GM23248 (cell line): ENCODE data around the gene TUBB1. TPM values are rescaled to one million over a fixed set of nuclear protein-coding genes. Genes with fewer than 3 reads are reported as not detected.
"Not testable (repeated sequence)": the region's sequence is repeated elsewhere in the genome, so short reads cannot be mapped to it uniquely, and the experiment has no call there.

Experiments used
- DNase-seq: peaks from one replicate; pipeline ENCODE4 v3.0.0-alpha.2; 2015
- H2AFZ ChIP-seq: fragments of 200-600 bp; sonication (generic); 2 replicates; pipeline ENCODE4 v1.6.1; 2016; ENCODE audit warnings: antibody characterized with exemption
- H3F3A ChIP-seq: fragments of 200-600 bp; sonication (generic); 2 replicates; pipeline ENCODE4 v1.6.1; 2016; ENCODE audit warnings: mild to moderate bottlenecking, antibody characterized with exemption, mixed run types; ENCODE audit not compliant: insufficient read depth
- H3K27ac ChIP-seq: fragments of 200-600 bp; sonication (generic); 2 replicates; pipeline ENCODE4 v1.5.1; 2016; ENCODE audit warnings: mild to moderate bottlenecking
- H3K27me3 ChIP-seq: fragments of 200-600 bp; sonication (generic); replicated peaks from 2 replicates; pipeline ENCODE4 v1.6.1; 2016; ENCODE audit warnings: mild to moderate bottlenecking; ENCODE audit not compliant: insufficient read depth
- H3K36me3 ChIP-seq: fragments of 200-600 bp; sonication (generic); 2 replicates; pipeline ENCODE4 v1.6.1; 2016; ENCODE audit warnings: low read depth, mild to moderate bottlenecking
- H3K4me1 ChIP-seq: fragments of 200-600 bp; sonication (generic); 2 replicates; pipeline ENCODE4 v1.6.1; 2016; ENCODE audit warnings: mild to moderate bottlenecking; ENCODE audit not compliant: insufficient read depth
- H3K4me2 ChIP-seq: fragments of 200-600 bp; sonication (generic); one replicate; pipeline ENCODE4 v1.6.1; 2016; ENCODE audit warnings: mild to moderate bottlenecking; ENCODE audit not compliant: unreplicated experiment
- H3K4me3 ChIP-seq: fragments of 200-600 bp; sonication (generic); 2 replicates; pipeline ENCODE4 v1.5.1; 2016; ENCODE audit warnings: mild to moderate bottlenecking
- H3K79me2 ChIP-seq: fragments of 200-600 bp; sonication (generic); 2 replicates; pipeline ENCODE4 v1.6.1; 2016; ENCODE audit warnings: mild to moderate bottlenecking; ENCODE audit not compliant: insufficient read depth
- H3K9ac ChIP-seq: fragments of 200-600 bp; sonication (generic); 2 replicates; pipeline ENCODE4 v1.6.1; 2016; ENCODE audit warnings: mild to moderate bottlenecking
- H3K9me2 ChIP-seq: fragments of 200-600 bp; sonication (generic); 2 replicates; pipeline ENCODE4 v1.6.1; 2016; ENCODE audit warnings: mixed run types, mild to moderate bottlenecking, moderate library complexity; ENCODE audit not compliant: insufficient read depth
- H3K9me3 ChIP-seq: fragments of 200-600 bp; sonication (generic); one replicate; pipeline ENCODE4 v1.6.1; 2017; ENCODE audit warnings: low read depth
- H4K20me1 ChIP-seq: fragments of 200-600 bp; sonication (generic); 2 replicates; pipeline ENCODE4 v1.6.0; 2016; ENCODE audit not compliant: insufficient read depth
- EZH2 ChIP-seq: fragments of 200-600 bp; sonication (generic); IDR thresholded peaks from 2 replicates; pipeline ENCODE4 v1.6.1; 2018; ENCODE audit warnings: antibody characterized with exemption, mild to moderate bottlenecking; ENCODE audit not compliant: insufficient read depth, poor library complexity, severe bottlenecking
- EZH2phosphoT487 ChIP-seq: fragments of 200-600 bp; sonication (generic); IDR thresholded peaks from 2 replicates; pipeline ENCODE4 v1.6.1; 2018; ENCODE audit warnings: antibody characterized with exemption, moderate library complexity, mild to moderate bottlenecking, low read depth; ENCODE audit not compliant: insufficient read depth
- WGBS, 2 experiments: methylation state at CpG; one replicate each; pipeline ENCODE4 v1.1.6; 2015 to 2017; ENCODE audit warnings: low lambda C conversion rate in 2 of 2, low coverage in 1 of 2; ENCODE audit errors: missing lambda C conversion rate in 2 of 2; 5-methylcytosine and 5-hydroxymethylcytosine counted together
- in situ Hi-C: fragments of 300-500 bp; cut with MboI; formaldehyde crosslinking; loops from 2 replicates; pipeline ENCODE4 v1.15.0; 2020
- polyA plus RNA-seq: library from polyadenylated mRNA; unstranded; fragments of >200 nt; fragmentation: Nextera tagmentation; extraction: Ambion mirVana; gene quantifications from 2 replicates; pipeline ENCODE4 v1.2.1, GENCODE V29; 2016
- total RNA-seq: library from RNA; depleted of rRNA; stranded (reverse); fragments of >200 nt; shearing (Covaris generic); gene quantifications from 2 replicates; pipeline ENCODE4 v1.2.3, GENCODE V29; 2014

Gene TUBB1
- total and polyA plus RNA-seq, 2 experiments from 2014 or later, result 0.09 TPM; not detected in 1

- in situ Hi-C loops, result no loop called here
- H3K36me3 ChIP-seq, result peaks cover 39% of the 10 kb centered on the region
- DNase-seq, result peak; percentile 64
Measured at GRCh38 chr20:59039233-59039632, 20.0 kb downstream of the TUBB1 start.

DNA sequence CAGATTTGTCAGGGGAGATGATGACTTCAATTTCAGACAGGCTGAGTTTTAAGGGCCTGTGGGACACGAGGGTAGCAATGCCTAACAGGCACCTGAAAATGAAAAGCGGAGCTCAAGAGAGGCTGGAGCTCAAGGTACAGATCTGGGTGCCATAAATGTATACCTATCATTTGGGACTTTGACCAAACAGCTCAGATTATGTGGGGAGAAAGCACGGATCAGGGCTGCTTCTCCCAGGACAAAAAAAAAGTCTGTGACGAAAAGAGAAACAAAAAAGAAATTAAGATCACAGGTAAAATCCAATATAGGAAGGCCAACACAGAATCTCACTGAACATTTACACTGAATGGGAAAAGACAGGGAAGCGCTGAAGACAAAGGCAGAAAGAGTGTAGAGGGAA lies 21.4 kb downstream of the TUBB1 start:
- H3K4me2 ChIP-seq, result no peak overlapping the region
- peaks cover 27% of the 10 kb centered on the region for H3K36me3 ChIP-seq
- peak overlapping the region; percentile 82; the same call in 1 of the 2 replicates for H3K4me3 ChIP-seq
- no peak overlapping the region for H3K9ac ChIP-seq
- no peak for DNase-seq
- peaks cover 69% of the 10 kb centered on the region for H3K79me2 ChIP-seq
- no peaks in the 10 kb centered on the region for H3K9me2 ChIP-seq
- H4K20me1 ChIP-seq, result no peaks in the 10 kb centered on the region
- no peak for TF ChIP-seq EZH2phosphoT487
- 98 to 99% methylated on average over 5 of the region's 5 CpGs for WGBS, 2 experiments
- peaks cover 13% of the 10 kb centered on the region; the same call in 1 of the 2 replicates for H3F3A ChIP-seq
- H3K4me1 ChIP-seq, result peaks cover 38% of the 10 kb centered on the region
- no peaks in the 10 kb centered on the region for H3K9me3 ChIP-seq
- no peaks in the 10 kb centered on the region for H3K27me3 ChIP-seq
- no peak overlapping the region for H2AFZ ChIP-seq
- in situ Hi-C loops, result no loop called here
- H3K27ac ChIP-seq, result no peak overlapping the region

More at GRCh38 chr20:59039233-59039632, 20.0 kb downstream of the TUBB1 start:
- peaks cover 26% of the 10 kb centered on the region for H3F3A ChIP-seq
- H3K4me2 ChIP-seq, result peak overlapping the region; percentile 20
- WGBS, 2 experiments, result 93% methylated on average over 1 of the region's 1 CpG
- H3K9me2 ChIP-seq, result no peaks in the 10 kb centered on the region
- peak overlapping the region; percentile 44 for H3K27ac ChIP-seq
- peak overlapping the region; percentile 44 for H3K9ac ChIP-seq
- no peaks in the 10 kb centered on the region for H4K20me1 ChIP-seq
- H3K4me1 ChIP-seq, result peaks cover 38% of the 10 kb centered on the region
- H3K4me3 ChIP-seq, result peak overlapping the region; percentile 11; the same call in 1 of the 2 replicates
- H3K9me3 ChIP-seq, result no peaks in the 10 kb centered on the region
- no peaks in the 10 kb centered on the region for H3K27me3 ChIP-seq
- TF ChIP-seq EZH2phosphoT487, result no peak
- no peak for TF ChIP-seq EZH2
- peaks cover 81% of the 10 kb centered on the region for H3K79me2 ChIP-seq
- H2AFZ ChIP-seq, result no peak overlapping the region

- H3K36me3 ChIP-seq, result peaks cover 19% of the 10 kb centered on the region
- peak overlapping the region; percentile 52; the same call in 1 of the 2 replicates for H3K27ac ChIP-seq
- H3K4me3 ChIP-seq, result peak overlapping the region; percentile 82
- 85 to 89% methylated on average over 16 of the region's 16 CpGs for WGBS, 2 experiments
- H3K27me3 ChIP-seq, DNase-seq, in situ Hi-C loops, H4K20me1 ChIP-seq, H3K9me3 ChIP-seq, H3K9me2 ChIP-seq: not testable (repeated sequence)
- H3K4me2 ChIP-seq, result peak overlapping the region; percentile 81
- peaks cover 12% of the 10 kb centered on the region; the same call in 1 of the 2 replicates for H3F3A ChIP-seq
- H2AFZ ChIP-seq, result peak overlapping the region; percentile 94
- peak overlapping the region; percentile 73 for H3K9ac ChIP-seq
- H3K79me2 ChIP-seq, result peaks cover 61% of the 10 kb centered on the region
- H3K4me1 ChIP-seq, result peaks cover 38% of the 10 kb centered on the region
Measured at GRCh38 chr20:59041487-59041886, 22.3 kb downstream of the TUBB1 start.

DNA sequence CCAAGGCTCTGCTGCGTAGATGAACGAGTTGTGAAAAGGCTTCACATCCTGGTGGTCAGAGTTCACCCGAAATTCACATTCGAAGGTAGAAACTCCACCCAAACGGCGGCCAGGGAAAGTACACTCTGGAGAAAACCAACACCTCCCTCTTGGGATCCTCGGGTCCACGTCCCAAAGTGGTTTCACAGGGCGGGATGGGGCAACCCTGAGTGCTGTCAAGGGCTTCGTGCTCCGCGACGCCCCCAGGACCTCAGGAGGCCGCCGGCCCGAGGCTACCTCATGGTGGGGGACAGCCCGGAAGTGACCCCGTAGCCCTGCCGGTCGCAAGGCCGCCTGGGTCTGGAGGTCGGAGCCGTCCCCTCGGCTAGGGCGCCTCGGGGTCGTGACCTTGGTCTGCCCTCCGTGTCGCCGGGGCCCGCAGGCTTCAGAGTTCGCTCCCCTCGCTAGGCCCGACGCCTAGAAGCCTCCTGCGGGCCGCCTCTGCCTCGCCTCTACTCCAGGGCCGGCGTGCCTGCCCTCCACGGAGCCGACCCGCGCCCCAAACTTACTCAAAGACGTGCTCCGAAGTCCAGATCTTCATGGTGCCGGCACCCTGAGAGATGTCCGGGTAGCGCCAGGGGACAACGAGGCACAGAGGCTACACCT lies 23.0 kb downstream of the TUBB1 start, which contains the start of gene PRELID3B:
PRELID3B (minus strand) TSS at position 636 of the 645 bp plus-strand sequence; CDS start at position 580, 56 bp downstream.
- Histone ChIP-seq H3K9me2 (no peaks in the 10 kb centered on the region), H3K4me3 (peak within 1 kb of the TSS; percentile 82), H3K27ac (peak within 1 kb of the TSS; percentile 52), H3K79me2 (peaks cover 53% of the 10 kb centered on the region), H3K9ac (peak within 1 kb of the TSS; percentile 73), H3K9me3 (no peaks in the 10 kb centered on the region), H2AFZ (peak within 1 kb of the TSS; percentile 94), H3K36me3 (peaks cover 11% of the 10 kb centered on the region), H4K20me1 (no peaks in the 10 kb centered on the region), H3K4me1 (peaks cover 38% of the 10 kb centered on the region), H3K4me2 (peak within 1 kb of the TSS; percentile 82), H3K27me3 (no peaks in the 10 kb centered on the region), H3F3A (peaks cover 12% of the 10 kb centered on the region)
- in situ Hi-C loops, result no loop called here
- 1 to 2% methylated on average over 36 to 43 of the region's 50 CpGs for WGBS, 2 experiments
- DNase-seq, result peak; percentile 67
- TF ChIP-seq EZH2phosphoT487 (no peak), EZH2 (no peak)
